ENCODE results near the gene RRAGC. TPM values are rescaled to one million over a fixed set of nuclear protein-coding genes. Genes with fewer than 3 reads are reported as not detected.
A peak's percentile ranks its signal among the peaks of the same experiment; 100 is the strongest.

The RRAGC gene
- total RNA-seq, 1 experiment from 2014 or later, result 11.4 TPM

- TF ChIP-seq, protein P1, sequence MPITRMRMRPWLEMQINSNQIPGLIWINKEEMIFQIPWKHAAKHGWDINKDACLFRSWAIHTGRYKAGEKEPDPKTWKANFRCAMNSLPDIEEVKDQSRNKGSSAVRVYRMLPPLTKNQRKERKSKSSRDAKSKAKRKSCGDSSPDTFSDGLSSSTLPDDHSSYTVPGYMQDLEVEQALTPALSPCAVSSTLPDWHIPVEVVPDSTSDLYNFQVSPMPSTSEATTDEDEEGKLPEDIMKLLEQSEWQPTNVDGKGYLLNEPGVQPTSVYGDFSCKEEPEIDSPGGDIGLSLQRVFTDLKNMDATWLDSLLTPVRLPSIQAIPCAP (CRISPR knock-in tag; IDR thresholded peaks at IDR 0.05), result no peak
- no peak for TF ChIP-seq NFE2L1 (CRISPR knock-in tag; IDR thresholded peaks at IDR 0.05)
- no peak for TF ChIP-seq ZNF512 (CRISPR knock-in tag; IDR thresholded peaks at IDR 0.05; ENCODE audit: borderline replicate concordance)
- TF ChIP-seq IRF2 (CRISPR knock-in tag; IDR thresholded peaks at IDR 0.05; ENCODE audit: borderline replicate concordance, low read depth), result no peak
- no peak for TF ChIP-seq TEAD4 (CRISPR knock-in tag; IDR thresholded peaks at IDR 0.05)
These were observed 21.9 kb upstream of the RRAGC start, which contains the start of gene GJA9 (continued) for GRCh38 chr1:38881487-38881886.

DNA sequence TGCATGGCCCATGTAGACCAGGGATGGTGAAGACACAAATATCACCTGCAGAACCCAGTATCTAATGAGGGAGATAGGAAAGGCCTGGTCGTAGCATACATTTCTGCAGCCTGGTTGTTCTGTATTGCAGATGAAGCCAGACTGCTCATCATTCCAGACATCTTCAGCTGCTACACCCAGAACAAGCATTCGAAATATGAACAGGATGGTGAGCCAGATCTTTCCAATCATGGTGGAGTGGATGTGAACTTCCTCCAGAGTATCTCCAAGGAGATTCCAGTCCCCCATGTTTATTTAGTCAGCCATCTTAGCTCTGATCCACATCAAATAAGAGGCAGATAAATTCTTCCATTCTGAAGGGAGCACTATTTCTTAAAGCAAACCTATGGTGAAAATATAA is 16.2 kb upstream of the RRAGC start:
- Mint-ChIP-seq H3K27me3 (ENCODE audit: low read depth) (no peaks in the 10 kb centered on the region), H3K36me3 (no peaks in the 10 kb centered on the region), H3K27ac (peak overlapping the region; percentile 6; the same call in 1 of the 2 replicates), H3K9me3 (no peaks in the 10 kb centered on the region), H3K4me3 (no peak overlapping the region), H3K4me1 (peaks cover 12% of the 10 kb centered on the region)
- ChIA-PET CTCF (no interaction called here), POLR2A (no interaction called here)
- DNase-seq (ENCODE audit: low spot score), result no peak
- TF ChIP-seq ELF4 (CRISPR knock-in tag; IDR thresholded peaks at IDR 0.05; ENCODE audit: low read depth) (no peak), MLX (CRISPR knock-in tag; IDR thresholded peaks at IDR 0.05) (no peak), E2F4 (CRISPR knock-in tag; IDR thresholded peaks at IDR 0.05; ENCODE audit: borderline replicate concordance, low read depth) (no peak), USF2 (CRISPR knock-in tag; IDR thresholded peaks at IDR 0.05) (no peak), USF1 (CRISPR knock-in tag; IDR thresholded peaks at IDR 0.05) (no peak), ZNF232 (CRISPR knock-in tag; IDR thresholded peaks at IDR 0.05) (no peak)
- ATAC-seq, result no peak

DNA sequence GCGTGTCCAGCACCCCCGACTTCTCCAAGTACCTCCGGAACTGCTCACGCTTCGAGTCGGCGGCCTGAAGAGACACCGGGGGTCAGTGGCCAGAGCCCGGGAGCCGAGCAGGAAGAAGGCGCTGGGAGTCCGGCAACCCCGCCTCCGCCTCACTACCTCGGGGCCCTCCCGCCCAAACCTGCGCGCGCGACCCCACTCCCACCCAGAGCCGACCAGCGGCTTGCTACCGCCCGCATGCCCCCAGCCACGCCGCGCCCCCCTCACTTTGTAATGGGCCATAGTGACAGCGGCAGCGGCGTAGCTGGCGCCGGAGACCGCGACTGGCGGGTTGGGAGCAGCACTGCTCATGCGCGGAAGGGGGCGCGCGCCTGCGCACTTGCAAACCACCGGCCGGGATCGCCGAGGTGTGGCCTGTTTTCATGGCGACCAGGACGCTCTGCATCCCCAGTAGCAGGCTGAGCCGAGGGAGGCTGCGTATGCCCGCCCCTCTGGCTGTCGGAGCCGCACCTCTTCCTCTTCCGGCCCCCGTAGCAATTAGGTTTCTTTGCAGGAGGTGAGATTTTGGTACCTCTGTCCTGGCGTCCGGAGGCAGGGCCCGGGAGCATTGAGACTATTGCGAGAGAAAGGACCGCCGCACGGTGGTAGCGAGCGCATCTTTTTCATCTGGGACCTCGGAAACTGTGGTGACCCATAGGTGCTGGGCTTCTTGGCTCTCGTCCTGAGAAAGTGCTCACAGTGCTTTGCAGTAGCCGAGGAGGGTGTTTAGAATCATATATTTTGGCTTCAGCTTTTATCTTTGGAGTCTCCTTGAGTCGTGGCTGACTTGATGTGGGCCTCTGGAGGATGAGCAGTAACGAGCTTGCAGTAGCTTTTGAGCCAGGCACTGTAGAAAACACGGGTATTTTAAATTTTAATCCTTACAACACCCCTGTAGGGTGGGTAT is 13.7 kb upstream of the RRAGC start, which contains the start of gene MYCBP:
TSS of gene MYCBP (minus strand) at position 322 of the 943 bp plus-strand sequence. CDS start at position 279, 43 bp downstream.
- Mint-ChIP-seq H3K27me3 (ENCODE audit: low read depth) (no peaks in the 10 kb centered on the region), H3K4me1 (peaks cover 12% of the 10 kb centered on the region), H3K4me3 (peak within 1 kb of the TSS; percentile 92), H3K27ac (peak within 1 kb of the TSS; percentile 41; the same call in 1 of the 2 replicates), H3K9me3 (no peaks in the 10 kb centered on the region), H3K36me3 (peaks cover 4% of the 10 kb centered on the region; the same call in 1 of the 2 replicates)
- ATAC-seq (peak; percentile 99), DNase-seq (ENCODE audit: low spot score) (peak; percentile 98)
- POLR2A ChIA-PET, result interaction anchor here (0.5 to 1.5 kb wide), 3 partner anchors 19 to 153 kb away, joined by 3 to 6 read pairs (median 4); partner anchors contain the start of gene NDUFS5
- CTCF ChIA-PET, result interaction anchor here (1.0 to 2.9 kb wide), 3 partner anchors 91 to 318 kb away, joined by 4 to 9 read pairs (median 5); no protein-coding TSS in a partner anchor
- TF ChIP-seq, protein P2, sequence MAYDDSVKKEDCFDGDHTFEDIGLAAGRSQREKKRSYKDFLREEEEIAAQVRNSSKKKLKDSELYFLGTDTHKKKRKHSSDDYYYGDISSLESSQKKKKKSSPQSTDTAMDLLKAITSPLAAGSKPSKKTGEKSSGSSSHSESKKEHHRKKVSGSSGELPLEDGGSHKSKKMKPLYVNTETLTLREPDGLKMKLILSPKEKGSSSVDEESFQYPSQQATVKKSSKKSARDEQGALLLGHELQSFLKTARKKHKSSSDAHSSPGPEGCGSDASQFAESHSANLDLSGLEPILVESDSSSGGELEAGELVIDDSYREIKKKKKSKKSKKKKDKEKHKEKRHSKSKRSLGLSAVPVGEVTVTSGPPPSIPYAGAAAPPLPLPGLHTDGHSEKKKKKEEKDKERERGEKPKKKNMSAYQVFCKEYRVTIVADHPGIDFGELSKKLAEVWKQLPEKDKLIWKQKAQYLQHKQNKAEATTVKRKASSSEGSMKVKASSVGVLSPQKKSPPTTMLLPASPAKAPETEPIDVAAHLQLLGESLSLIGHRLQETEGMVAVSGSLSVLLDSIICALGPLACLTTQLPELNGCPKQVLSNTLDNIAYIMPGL (CRISPR knock-in tag; IDR thresholded peaks at IDR 0.05), result 0 out of 2 replicates have a peak, but pooled peaks have one; percentile 36
- TF ChIP-seq FOXK1 (CRISPR knock-in tag; IDR thresholded peaks at IDR 0.05), result peak; percentile 69; the same call in 1 of the 2 replicates
- peak; percentile 70; the same call in 1 of the 2 replicates for TF ChIP-seq ETV6 (CRISPR knock-in tag; IDR thresholded peaks at IDR 0.05)
- TF ChIP-seq MYBL2 (CRISPR knock-in tag; IDR thresholded peaks at IDR 0.05), result peak; percentile 6; the same call in 1 of the 2 replicates
- TF ChIP-seq USF1 (CRISPR knock-in tag; IDR thresholded peaks at IDR 0.05), result 0 out of 2 replicates have a peak, but pooled peaks have one; percentile 29
- peak; percentile 69; the same call in 1 of the 2 replicates for TF ChIP-seq SP1 (CRISPR knock-in tag; conservative IDR thresholded peaks at IDR 0.05)
- 0 out of 2 replicates have a peak, but pooled peaks have one; percentile 17 for TF ChIP-seq ZNF232 (CRISPR knock-in tag; IDR thresholded peaks at IDR 0.05)
- no peak for TF ChIP-seq RELA (CRISPR knock-in tag; IDR thresholded peaks at IDR 0.05; ENCODE audit: borderline replicate concordance)
- TF ChIP-seq GTF2I (CRISPR knock-in tag; conservative IDR thresholded peaks at IDR 0.05), result no peak
- TF ChIP-seq, protein P3, sequence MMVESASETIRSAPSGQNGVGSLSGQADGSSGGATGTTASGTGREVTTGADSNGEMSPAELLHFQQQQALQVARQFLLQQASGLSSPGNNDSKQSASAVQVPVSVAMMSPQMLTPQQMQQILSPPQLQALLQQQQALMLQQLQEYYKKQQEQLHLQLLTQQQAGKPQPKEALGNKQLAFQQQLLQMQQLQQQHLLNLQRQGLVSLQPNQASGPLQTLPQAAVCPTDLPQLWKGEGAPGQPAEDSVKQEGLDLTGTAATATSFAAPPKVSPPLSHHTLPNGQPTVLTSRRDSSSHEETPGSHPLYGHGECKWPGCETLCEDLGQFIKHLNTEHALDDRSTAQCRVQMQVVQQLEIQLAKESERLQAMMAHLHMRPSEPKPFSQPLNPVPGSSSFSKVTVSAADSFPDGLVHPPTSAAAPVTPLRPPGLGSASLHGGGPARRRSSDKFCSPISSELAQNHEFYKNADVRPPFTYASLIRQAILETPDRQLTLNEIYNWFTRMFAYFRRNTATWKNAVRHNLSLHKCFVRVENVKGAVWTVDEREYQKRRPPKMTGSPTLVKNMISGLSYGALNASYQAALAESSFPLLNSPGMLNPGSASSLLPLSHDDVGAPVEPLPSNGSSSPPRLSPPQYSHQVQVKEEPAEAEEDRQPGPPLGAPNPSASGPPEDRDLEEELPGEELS (CRISPR knock-in tag; IDR thresholded peaks at IDR 0.05), result 0 out of 2 replicates have a peak, but pooled peaks have one; percentile 53
